ENCODE results near the gene NBEAL1.
"Not testable (repeated sequence)": the region's sequence is repeated elsewhere in the genome, so short reads cannot be mapped to it uniquely, and the experiment has no call there.

Gene NBEAL1

DNA sequence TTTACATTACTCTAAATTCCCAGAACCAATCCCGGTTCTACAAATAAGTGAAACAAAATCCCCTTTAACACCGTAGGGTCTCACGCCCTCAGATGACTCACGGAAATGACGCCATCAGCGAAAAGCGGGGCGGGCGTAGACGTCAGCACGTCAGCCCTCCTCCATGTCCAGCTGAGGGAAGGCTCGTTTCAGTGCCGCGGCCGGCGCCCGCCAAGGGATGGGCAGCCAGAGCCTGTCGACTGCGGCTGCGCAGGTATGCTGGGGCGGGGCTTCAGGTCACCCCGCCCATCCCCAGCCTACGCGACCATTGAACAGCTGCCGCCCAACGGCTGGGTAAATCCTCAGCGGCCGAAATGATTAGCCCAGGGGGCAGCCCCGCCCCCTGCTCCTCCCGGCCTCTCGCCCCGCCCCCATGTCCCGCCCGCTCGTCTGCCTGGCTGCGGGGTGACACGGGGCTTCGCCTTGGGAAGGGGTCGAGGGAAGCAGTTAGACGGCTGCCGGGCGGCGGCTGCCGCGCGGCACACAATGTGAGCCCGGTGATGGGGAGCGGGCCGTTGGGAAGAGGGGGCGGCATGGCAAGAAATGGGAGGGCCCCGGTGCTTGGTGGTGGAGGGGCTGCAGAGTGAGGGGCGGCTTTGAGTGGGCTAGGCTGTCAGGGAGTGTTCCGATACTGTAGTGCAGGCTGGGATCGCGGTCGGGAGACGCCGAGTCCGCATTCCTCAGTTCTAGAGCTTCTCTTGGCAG, at the start of gene NBEAL1:
TSS of gene NBEAL1 (plus strand) at position 420 of the 744 bp plus-strand sequence. CDS start 1,510 bp downstream, outside the sequence.
- DNase-seq, result peak; percentile 94

DNA sequence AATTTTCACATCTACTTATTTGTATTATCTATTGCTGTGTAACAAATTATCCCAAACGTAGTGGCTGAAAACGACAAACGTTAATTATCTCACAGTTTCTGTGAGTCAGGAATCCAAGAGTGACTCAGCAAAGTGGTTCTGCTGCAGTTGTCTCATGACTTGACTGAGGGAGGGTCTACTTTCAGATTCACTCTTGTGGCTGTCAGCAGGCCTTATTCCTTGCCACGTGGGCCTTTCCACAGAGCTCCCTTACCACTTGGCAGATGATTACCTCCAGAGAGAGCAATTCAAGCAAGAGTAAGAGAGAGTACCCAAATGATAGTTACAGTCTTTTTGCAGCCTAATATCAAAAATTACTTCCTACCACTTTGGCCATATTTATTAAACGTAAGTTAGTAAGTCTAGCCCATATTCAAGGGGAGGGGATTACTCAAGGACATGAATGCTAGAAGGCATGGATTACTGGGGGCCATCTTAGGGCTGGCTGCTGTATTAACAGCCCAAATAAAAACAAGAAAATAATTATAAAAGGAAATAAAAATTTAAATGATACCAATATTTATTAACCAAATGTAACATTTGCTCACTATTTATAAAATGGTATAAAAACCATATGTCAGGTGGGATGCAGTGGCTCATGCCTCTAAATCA, 48.7 kb upstream of the NBEAL1 start:
- DNase-seq, result no peak

DNA sequence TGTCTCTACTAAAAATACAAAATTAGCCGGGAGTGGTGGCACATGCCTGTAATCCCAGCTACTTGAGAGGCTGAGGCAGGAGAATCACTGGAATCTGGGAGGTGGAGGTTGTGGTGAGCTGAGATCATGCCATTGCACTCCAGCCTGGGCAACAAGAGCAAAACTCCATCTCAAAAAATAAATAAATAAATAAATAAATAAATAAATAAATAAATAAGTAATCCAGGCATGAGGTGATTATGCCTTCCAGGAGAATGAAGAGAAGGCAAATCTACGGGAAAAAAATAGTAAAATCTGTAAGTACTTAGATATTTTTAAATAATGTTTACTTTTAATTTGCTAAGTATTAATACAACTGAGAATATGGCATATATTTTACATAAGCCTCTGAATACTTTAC, 45.3 kb upstream of the NBEAL1 start:
- not testable (repeated sequence) for DNase-seq

DNA sequence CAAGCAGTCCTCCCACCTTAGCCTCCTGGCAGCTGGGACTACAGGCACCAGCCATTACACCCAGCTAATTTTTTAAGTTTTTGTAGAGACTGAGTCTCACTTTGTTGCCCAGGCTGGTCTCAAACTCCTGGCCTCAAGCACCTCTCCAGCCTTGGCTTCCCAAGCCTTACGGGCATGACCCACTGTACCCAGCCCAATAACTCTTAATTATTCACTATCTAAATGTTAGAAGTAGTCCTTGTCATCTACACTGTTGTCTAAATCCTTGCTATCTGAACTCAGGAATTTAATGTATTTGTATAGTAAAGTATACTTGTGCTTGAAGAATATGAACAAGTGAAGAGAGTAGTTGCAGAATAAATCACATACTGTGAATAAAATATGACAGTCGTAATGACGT, 37.9 kb upstream of the NBEAL1 start:
- DNase-seq, result no peak

DNA sequence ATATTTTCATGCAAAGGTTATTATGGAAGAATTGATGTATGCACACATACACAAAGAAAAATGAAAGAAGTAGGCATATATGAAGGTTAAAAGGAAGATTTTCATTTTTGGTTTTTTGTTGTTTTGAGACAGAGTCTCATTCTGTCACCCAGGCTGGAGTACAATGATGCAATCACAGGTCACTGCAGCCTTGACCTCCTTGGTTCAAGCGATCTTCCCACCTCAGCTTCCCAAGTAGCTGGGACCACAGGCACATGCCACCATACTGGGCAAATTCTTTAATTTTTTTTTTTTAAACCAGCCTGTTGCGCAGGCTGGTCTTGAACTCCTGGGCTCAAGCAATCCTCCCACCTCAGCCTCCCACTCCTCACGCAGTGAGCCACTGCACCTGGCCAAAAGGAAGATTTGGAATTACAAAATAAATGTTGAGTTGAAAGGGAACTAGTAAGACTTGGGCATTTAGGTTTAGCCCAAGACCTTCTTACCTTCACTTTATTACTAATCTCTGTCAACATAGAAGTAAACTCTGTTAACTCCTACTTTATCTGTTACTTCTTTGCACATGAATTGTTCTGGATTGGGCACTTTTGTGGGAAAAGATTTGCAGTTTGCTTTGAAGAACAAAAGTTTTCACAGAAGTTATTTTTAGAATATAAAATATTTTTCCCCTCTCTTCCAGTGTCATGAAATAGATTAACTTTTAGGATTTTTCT, 31.7 kb upstream of the NBEAL1 start:
- no peak for DNase-seq

DNA sequence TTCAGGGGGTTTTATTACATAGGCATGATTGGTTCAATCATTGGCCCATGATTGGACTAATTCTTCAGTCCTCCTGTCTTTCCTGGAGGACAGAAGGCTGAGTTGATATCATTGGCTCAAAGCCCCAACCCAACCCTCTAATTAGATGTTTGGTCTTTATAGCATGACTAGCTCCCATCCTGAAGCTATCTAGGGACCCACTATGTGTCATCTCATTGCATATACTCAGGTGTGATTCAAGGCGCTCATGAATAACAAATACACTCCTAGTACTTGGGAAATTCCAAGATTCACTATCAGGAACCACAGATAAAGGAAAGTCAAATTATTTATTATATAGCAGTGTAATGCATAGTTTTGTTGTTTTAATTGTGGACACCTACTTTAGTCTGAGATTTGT, 24.9 kb upstream of the NBEAL1 start:
- no peak for DNase-seq

DNA sequence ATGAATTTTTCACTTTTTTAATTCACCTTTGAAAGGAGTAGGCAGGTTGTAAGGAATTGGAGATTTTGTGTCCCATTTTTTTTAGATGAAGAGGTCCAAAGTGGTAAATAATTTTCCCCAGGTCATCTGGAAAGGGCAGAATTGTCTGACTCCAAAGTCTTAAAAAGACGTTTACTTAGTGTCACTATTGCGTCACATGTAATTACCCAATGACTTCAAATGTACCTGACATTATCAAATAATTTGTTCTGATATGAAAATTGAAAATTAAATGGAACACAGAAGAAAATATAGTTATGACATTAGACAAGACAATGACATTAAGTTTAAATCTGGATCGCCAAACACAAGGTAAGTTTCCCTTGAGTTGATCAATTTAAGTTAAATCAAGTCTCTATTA, 24.2 kb upstream of the NBEAL1 start:
- DNase-seq, result no peak

DNA sequence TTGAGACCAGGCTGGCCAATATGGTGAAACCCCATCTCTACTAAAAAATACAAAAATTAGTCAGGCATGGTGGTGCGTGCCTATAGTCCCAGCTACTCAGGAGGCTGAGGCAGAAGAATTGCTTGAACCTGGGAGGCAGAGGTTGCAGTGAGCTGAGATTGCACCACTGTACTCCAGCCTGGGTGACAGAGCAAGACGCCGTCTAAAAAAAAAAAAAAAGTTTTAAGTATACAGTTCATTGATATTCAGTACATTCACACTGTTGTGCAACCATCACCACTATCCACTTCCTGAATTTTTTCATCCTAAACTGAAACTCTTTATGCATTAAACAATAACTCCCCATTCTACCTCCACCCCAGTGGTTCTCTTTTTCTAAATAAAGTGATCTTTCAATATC, 17.6 kb upstream of the NBEAL1 start:
- not testable (repeated sequence) for DNase-seq

DNA sequence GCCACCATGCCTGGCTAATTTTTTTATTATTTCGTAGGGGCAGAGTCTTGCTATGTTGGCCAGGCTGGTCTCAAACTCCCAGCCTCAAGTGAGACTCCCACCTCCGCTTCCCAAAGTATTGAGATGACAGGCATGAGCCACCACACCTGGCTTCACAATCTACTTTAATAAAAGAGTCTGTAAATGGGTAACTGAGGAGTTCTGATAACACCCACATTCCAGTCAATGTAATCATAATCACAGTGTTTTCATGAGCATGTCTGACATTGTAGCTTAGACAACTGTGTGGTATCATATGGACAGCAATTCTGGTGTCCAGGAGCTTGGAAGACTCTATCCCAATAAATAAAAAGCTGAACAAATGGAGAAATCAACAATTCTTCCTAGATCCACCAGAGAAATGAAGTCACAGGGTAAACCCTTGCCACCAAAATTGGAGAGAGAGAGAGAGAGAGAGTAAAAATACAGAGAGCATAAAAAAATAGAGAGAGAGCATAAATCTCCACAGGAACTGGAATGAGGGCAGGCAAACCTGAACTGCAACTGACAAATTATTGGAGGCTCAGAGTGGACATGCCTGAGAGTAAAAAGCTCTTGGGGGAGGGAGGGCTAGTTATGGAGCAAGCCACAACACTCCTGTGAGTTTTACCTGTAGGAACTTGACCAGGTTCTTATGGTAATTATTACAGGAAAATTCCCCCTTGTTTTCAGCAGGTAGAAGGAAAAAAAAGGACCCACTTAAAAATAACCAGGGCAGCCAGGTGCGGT, 12.4 kb upstream of the NBEAL1 start:
- DNase-seq, result no peak

DNA sequence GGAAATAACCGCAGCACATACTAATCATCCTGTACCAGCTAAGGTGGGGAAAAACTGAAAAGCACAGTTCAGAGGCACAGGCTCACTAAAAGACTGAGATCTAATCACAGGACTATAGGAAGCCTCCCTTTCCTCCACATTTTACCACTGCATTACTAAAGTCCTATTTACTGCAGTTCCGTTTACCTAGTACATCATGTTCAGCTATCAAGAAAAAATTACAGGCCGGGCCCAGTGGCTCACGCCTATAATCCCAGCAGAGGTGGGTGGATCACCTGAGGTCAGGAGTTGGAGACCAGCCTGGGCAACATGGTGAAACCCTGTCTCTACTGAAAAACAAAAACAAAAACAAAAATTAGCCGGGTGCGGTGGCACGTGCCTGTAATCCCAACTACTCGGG, 11.0 kb upstream of the NBEAL1 start:
- no peak for DNase-seq

DNA sequence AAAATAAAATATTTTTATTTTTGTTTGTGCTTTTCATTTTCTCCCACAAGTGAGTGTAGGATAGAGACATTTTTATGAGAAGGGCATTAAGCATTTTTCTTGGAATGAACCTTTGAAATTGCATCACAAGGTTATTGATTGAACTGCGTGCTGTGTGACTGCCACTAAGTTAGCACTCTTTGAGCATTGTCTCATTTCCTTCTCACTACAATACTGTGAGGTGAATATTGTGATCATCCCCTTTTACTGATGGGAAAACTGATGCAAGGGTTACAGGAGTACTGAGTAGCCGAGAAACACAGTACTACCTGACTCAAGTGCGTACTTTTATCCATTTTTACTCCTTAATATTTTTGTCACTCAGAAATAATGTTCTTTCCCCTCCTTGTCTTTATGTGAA, 2.0 kb downstream of the NBEAL1 start:
- no peak for DNase-seq

DNA sequence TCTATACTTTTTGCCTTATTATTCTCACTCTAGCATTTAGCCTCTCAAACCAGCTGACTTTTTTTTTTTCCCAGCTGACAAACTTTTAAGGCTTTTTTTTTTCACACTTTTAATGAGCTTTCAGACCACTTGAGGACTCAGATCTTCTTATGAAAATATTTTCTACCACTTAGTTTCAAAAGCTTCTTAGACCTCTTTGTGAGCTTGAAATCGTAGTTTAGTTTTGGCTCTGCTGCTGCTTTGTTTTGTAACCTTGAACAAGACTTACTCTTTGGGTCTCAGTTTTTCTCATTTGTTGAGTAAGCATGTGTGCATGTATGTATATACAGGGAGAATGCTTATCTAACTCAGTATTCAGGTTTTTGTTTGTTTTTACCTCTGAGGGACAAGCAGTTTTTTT, 3.5 kb downstream of the NBEAL1 start:
- no peak for DNase-seq

DNA sequence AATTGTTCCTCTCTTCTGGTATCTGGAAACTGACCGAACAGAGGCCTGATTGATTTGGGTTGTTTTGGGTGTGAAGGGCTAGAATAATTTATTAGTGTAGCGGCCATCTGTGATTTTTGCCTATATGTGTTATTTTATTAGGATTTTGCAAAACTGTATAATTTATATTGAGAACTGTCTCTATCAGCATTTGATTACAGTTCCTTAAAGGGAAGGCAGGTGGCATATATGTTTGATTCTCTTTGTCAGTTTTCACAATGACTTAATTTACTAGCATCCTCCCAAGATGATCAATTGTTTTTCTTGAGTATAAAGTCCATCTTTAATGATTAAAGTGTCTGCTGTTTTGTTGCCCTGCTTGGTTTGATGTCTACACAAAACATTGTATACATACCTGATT, 4.5 kb downstream of the NBEAL1 start:
- no peak for DNase-seq

DNA sequence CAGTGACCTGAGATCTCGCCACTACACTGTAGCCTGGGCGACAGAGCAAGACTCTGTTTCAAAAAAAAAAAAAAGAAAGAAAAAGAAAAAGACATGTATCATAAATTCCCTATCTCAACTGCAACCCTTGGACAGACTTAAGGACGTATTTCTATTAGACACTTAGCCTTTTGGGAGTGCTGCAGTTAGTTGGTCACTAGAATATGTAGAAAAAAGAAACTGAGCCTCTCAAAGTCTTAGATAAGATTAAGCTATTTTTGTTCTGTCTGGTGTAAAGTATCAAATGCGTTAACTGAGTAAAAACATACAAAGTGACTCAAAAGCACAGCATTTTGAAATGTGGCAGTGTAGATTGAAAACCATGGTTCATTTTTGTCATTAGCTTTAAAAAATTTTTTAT, 7.3 kb downstream of the NBEAL1 start:
- DNase-seq, result no peak

DNA sequence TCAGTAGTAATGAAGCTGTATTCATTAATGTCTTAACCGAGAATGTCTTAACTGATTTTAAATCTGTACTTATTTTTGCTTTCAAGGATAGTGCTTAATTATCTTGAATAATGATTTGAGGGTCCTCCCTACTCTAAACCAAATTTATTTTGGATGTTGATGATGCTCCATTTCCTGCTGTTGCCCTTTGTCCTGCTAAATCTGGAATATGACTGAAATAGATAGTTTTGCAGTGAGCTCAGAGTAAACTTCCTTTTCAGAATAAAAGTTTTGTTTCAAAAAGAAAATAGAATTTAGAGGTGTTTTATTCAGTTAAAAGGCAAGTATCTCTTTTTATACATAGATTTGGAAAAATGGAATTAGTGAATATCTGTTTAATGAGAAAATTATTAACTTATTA, 8.1 kb downstream of the NBEAL1 start:
- no peak for DNase-seq

DNA sequence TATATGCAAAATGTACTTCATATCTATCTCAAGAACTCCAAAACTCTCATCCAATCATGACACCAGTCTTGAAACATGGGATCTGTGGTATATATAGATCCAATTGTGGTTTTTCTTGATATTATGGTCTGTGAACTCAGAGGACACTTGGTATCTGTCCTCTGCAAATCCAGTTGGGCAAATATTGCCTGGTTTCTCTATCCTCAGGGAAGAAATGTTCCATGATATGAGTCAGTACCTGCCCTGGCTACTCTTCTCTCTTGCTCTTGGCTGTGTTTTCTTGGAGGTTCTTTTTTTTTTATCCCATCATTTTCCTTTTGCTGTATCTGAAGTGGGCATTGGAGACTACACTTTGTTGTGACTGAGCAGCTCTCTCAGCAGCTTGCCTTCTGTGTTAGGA, 10.9 kb downstream of the NBEAL1 start:
- DNase-seq, result no peak

DNA sequence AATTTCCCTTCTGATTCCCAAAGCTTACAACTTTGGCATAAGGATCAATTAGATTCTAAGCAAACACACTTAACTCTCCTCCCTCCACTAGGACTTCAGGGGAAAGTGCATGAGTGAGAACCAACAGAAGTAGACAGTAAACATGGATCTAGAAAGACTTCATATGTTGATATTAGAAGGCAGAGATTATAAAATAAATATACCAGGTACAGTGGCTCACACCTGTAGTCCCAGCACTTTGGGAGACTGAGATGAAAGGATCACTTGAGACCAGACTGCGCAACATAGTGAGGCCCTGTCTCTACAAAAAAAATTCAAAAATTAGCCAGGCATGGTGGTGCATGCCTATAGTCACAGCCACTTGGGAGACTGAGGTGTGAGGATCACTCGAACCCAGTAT, 15.9 kb downstream of the NBEAL1 start:
- no peak for DNase-seq

DNA sequence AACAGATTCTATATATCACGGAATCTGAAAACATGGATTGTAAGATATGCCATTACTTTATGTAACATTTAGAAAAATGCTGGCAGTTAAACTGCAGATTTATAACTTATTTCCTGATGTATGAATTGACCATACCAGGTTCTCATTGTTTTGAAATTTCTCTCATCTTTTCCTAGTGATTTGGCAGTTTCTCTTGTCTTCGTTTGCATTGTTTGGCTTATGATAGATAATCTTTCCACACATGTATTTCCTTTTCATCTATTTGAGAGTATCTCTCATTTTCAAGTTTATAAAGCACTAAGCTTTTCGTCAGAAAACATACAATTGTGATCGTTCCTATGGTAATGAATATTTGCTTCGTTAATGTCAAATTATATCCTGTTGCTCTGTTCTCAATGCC, 16.3 kb downstream of the NBEAL1 start:
- DNase-seq, result no peak

DNA sequence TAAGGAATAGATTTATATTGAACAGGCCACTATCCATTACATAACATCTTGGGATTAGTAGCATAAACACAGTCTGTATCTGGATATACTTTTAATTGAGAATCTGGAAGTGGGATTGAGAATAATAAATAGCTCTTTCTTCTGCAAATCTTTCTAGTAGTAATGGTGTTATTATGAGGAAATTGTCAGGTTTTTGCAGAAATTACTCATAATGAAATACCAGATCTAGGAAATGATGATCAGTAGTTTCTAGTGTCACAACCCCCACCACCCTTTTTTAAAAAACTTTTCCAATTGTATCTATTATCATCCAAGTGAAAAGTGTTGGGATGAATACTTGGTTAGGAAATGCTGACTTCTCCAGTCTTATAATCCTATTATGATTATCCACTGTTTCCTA, 18.7 kb downstream of the NBEAL1 start:
- DNase-seq, result no peak

DNA sequence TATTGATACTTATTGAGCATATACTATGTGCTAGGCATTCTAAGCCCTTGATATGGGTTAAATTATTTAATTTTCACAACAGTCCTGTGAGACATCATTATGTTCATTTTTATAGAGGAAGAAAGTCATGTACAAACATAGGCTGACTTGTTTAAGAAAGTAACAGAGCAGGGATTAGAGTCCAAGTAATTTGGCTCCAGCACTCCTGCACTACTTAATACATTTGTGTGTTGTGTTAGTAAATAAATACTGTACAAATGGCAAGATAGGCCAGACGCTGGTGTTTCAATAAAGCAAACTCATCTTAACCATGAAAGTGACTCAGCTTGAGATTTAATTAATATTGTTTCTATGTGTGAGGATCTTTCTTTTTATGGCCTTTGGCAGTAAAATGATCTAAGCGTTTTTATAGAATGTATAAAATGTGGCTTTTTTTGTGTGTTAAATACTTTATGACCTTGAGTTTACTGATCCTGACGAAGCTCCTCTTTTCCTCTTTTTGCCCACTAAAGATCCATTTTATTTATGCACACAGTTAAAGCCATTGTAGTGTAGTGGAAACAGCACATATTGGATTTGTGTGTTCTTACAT, 21.3 kb downstream of the NBEAL1 start:
- no peak for DNase-seq

DNA sequence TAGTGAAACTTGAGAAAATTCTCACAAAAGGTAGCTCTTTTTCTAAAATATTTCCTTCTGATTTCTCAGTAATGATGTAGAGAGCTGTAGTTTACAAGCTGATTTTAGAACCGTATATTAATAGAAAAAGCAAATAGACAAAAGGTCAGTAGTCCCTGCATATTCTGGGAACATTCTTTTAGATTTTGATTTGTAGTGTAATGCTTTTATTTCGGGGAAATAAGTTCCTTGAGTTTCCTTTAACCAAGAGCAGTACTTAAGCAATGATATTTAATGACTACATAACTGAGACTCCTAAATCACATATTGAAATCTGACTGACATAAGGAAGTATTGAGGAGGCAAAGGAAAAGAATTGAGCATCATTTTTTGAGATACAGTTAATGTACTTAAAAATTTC, 22.4 kb downstream of the NBEAL1 start:
- no peak for DNase-seq

DNA sequence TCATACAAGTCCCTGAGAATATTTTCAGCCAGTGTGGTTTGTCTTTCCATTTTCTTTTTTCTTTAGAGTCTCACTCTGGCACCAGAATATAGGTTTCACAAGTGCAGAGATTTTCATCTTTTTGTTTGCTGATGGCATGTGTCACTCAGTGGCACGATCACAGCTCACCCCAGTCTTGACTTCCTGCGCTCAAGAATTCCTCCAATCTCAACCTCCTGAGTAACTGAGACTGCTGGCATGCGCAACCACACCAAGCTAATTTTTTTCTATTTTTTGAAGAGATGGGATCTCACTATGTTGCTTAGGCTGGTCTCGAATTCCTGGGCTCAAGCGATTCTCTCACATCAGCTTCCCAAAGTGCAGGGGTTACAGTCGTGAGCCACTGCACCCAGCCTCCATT, 23.9 kb downstream of the NBEAL1 start:
- no peak for DNase-seq

DNA sequence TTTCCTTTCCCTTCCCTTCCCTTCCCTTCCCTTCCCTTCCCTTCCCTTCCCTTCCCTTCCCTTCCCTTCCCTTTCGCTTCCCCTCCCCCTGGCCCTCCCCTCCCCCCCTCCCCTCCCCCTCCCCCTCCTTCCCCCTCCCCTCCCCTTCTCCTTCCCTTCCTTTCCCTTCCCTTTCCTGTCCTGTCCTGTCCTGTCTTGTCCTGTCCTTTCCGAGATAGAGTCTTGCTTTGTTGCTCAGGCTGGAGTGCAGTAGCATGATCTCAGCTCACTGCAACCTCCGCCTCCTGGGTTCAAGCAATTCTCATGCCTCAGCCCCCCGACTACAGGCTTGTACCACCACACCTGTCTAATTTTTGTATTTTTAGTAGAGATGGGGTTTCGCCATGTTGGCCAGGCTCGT, 24.5 kb downstream of the NBEAL1 start:
- not testable (repeated sequence) for DNase-seq
